NCI-H69 (cell line): ENCODE data around the gene PRKCB.

Experiments used
- DNase-seq: peaks from one replicate; lab custom pipeline; 2025; lab: John Stamatoyannopoulos, UW

Gene PRKCB

GRCh38 chr16:24049113-24049512 is 213.3 kb downstream of the PRKCB start:
- DNase-seq: no peak

- DNase-seq: no peak
Observed at GRCh38 chr16:24051125-24051524, 215.3 kb downstream of the PRKCB start.

GRCh38 chr16:24052329-24053098 is 216.7 kb downstream of the PRKCB start:
- no peak for DNase-seq

GRCh38 chr16:24053099-24053946 is 217.5 kb downstream of the PRKCB start:
- DNase-seq: no peak

GRCh38 chr16:24054741-24055491 is 219.1 kb downstream of the PRKCB start:
- no peak for DNase-seq

- no peak for DNase-seq
Observed at GRCh38 chr16:24062270-24062817, 226.6 kb downstream of the PRKCB start.

- no peak for DNase-seq
Observed at GRCh38 chr16:24069036-24069590, 233.3 kb downstream of the PRKCB start.

- peak; percentile 64 for DNase-seq
Observed at GRCh38 chr16:24070851-24071250, 235.1 kb downstream of the PRKCB start.

- peak; percentile 20 for DNase-seq
Observed at GRCh38 chr16:24071666-24072360, 236.0 kb downstream of the PRKCB start.

- no peak for DNase-seq
Observed at GRCh38 chr16:24073321-24073720, 237.5 kb downstream of the PRKCB start.

GRCh38 chr16:24074574-24074973 is 238.8 kb downstream of the PRKCB start:
- no peak for DNase-seq

- DNase-seq: no peak
Observed at GRCh38 chr16:24075302-24075701, 239.5 kb downstream of the PRKCB start.

GRCh38 chr16:24075931-24076716 is 240.3 kb downstream of the PRKCB start:
- DNase-seq: peak; percentile 79

GRCh38 chr16:24077292-24077691 is 241.5 kb downstream of the PRKCB start:
- DNase-seq: no peak

GRCh38 chr16:24077966-24078365 is 242.2 kb downstream of the PRKCB start:
- no peak for DNase-seq

- DNase-seq: peak; percentile 30
Observed at GRCh38 chr16:24085666-24086065, 249.9 kb downstream of the PRKCB start.

GRCh38 chr16:24087891-24088410 is 252.2 kb downstream of the PRKCB start:
- DNase-seq: no peak

GRCh38 chr16:24088767-24089166 is 253.0 kb downstream of the PRKCB start:
- no peak for DNase-seq

- DNase-seq: no peak
Observed at GRCh38 chr16:24091125-24091524, 255.3 kb downstream of the PRKCB start.

GRCh38 chr16:24093049-24093448 is 257.3 kb downstream of the PRKCB start:
- DNase-seq: no peak
